Colonic mucosa (tissue), 4 donors: Measurements from ENCODE around the gene CD1E. TPM values are rescaled to one million over a fixed set of nuclear protein-coding genes. Genes with fewer than 3 reads are reported as not detected.
"Not testable (repeated sequence)": the region's sequence is repeated elsewhere in the genome, so short reads cannot be mapped to it uniquely, and the experiment has no call there.

Experiments
- DNase-seq: peaks from one replicate; pipeline ENCODE4 v3.0.0-alpha.2; 2020
- H3K27ac ChIP-seq: fragments of 200-600 bp; one replicate; pipeline ENCODE4 v1.8.0; 2021
- H3K27me3 ChIP-seq: fragments of 200-600 bp; one replicate; pipeline ENCODE4 v1.8.0; 2021
- H3K36me3 ChIP-seq: fragments of 200-600 bp; one replicate; pipeline ENCODE4 v1.8.0; 2021
- H3K4me1 ChIP-seq: fragments of 200-600 bp; one replicate; pipeline ENCODE4 v1.8.0; 2021; ENCODE audit warnings: mild to moderate bottlenecking
- H3K4me3 ChIP-seq: fragments of 200-600 bp; one replicate; pipeline ENCODE4 v1.8.0; 2021
- H3K9ac ChIP-seq, 2 donors: one replicate each; pipeline ENCODE4 v1.7.0; 2013; ENCODE audit warnings: control low read depth in 2 of 2, low read depth in 2 of 2, low read length in 2 of 2
- H3K9me3 ChIP-seq: fragments of 200-600 bp; one replicate; pipeline ENCODE4 v1.8.0; 2021
- CTCF ChIP-seq: fragments of 200-600 bp; IDR thresholded peaks from one replicate; pipeline ENCODE4 v1.8.0; 2022; ENCODE audit warnings: antibody characterized with exemption, mild to moderate bottlenecking
- intact Hi-C: fragments of 100-400 bp; cut with DNase I; formaldehyde crosslinking; loops from one replicate; pipeline ENCODE4 v1.14.1; 2022
- total RNA-seq, 2 donors: library from RNA; stranded (reverse); fragmentation: NEBNext Ultra II Directional in 1 of 2; extraction: Animal tissue kit (Norgen Biotek cat#: 25700) in 1 of 2; gene quantifications; one replicate each; pipeline ENCODE4 v1.2.1, GENCODE V29; 2021
- donor health status: healthy.
- donor health status: DM: no; HTN: no; CAD: no.
- donor health status: DM: no; HTN: no; CAD: no.

Gene CD1E
- total RNA-seq, 2 donors from 2014 or later, result 0.24 TPM; not detected in 1

DNA sequence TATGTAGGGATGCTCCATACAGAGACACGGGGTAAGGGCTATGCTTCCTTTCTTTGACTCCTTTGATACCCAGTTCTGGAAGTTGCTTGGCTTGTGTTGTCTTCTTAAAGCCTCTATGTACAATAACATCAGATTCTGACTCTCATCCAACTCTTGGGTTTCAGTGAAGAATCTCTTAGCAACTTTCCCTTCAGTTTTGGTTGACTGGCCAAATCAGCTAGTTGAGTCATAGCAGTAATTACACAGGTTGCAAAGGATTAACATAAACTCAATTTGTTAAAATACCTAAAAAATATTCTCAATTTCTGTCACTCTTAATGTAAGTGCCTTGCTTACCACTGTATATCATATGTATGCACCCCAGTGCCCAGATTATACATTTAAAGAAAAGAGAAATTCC lies 9.2 kb downstream of the CD1E start:
- Histone ChIP-seq H3K36me3 (no peaks in the 10 kb centered on the region), H3K27me3 (no peaks in the 10 kb centered on the region), H3K27ac (no peak overlapping the region), H3K9me3 (no peaks in the 10 kb centered on the region), H3K4me1 (no peaks in the 10 kb centered on the region), H3K9ac (no peak overlapping the region), H3K4me3 (no peak overlapping the region)
- no peak for DNase-seq
- intact Hi-C loops, result no loop called here
- no peak for TF ChIP-seq CTCF

DNA sequence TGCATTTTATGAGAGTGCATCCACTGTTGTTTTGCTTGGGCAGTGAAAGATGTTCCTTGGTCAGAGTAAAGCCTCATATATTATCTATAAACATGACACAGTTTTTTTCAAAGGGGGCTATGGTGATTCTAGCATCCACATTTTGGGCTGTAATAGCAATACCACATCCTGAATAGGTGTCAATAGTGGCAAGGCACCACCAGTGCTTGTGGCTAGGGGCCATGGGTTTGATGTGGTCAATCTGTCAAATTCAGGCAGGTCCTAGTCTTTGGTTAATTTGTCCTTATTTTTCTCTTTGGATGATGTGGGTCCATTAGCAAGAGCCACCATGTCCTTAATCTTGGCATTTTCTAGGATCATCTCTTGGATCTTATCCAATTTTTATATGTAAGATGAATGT lies 13.1 kb downstream of the CD1E start:
- no peak overlapping the region for H3K4me3 ChIP-seq
- no peak overlapping the region for H3K27ac ChIP-seq
- no peaks in the 10 kb centered on the region for H3K27me3 ChIP-seq
- no peak for TF ChIP-seq CTCF
- no peak overlapping the region for H3K9ac ChIP-seq
- no peaks in the 10 kb centered on the region for H3K4me1 ChIP-seq
- DNase-seq, result no peak
- no peaks in the 10 kb centered on the region for H3K36me3 ChIP-seq
- intact Hi-C loops, result no loop called here
- no peaks in the 10 kb centered on the region for H3K9me3 ChIP-seq

DNA sequence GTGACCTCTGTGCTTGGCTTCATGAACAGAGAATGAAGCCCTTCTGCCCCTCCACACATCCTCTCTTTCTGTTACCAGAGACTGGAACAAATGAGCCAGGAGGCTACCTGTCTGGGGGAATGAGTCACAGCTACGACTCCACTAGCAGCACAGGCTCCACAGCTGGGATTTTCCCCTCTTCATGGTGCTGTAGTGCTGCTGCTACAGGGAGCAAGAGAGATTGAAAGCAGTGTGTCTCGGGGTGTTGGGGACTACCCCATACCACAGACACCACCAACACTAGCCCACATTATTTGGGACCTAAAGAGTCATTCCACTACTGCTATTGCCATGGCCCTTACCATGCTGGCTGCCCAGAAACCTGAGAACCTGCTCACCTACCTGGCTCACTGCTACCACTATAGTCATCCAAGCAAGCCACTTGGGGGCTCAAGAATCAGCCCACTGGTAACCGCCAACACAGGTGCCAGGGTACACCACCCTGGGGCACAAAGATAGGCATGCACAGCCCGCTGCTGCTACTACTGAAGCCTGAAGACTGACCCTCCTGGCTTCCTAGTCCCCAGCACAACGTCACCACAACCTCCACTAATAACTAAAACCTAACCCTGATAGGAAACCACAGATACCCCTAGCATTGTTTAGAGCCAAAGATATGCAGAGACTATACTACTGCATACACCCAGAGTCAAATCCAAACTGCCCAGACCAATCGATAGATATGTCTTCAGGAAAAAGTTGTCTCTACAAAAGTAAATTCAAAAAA lies 17.7 kb downstream of the CD1E start:
- DNase-seq, result no peak
- TF ChIP-seq CTCF, result no peak

GRCh38 chr1:158374101-158374500 lies 20.4 kb downstream of the CD1E start:
- H3K4me3 ChIP-seq, DNase-seq, intact Hi-C loops, H3K9me3 ChIP-seq, H3K27me3 ChIP-seq, H3K36me3 ChIP-seq, H3K27ac ChIP-seq, H3K4me1 ChIP-seq, H3K9ac ChIP-seq: not testable (repeated sequence)

More for the DNA sequence above, 17.7 kb downstream of the CD1E start:
- Histone ChIP-seq H3K27me3 (no peaks in the 10 kb centered on the region), H3K9me3 (no peaks in the 10 kb centered on the region), H3K36me3 (no peaks in the 10 kb centered on the region), H3K27ac (no peak overlapping the region), H3K4me1 (no peaks in the 10 kb centered on the region), H3K9ac (no peak overlapping the region), H3K4me3 (no peak overlapping the region)
- intact Hi-C loops, result no loop called here

GRCh38 chr1:158374860-158375259 lies 21.2 kb downstream of the CD1E start:
- Histone ChIP-seq H3K36me3 (no peaks in the 10 kb centered on the region), H3K27ac (no peak overlapping the region), H3K27me3 (no peaks in the 10 kb centered on the region), H3K4me1 (no peaks in the 10 kb centered on the region), H3K9ac (no peak overlapping the region), H3K9me3 (no peaks in the 10 kb centered on the region), H3K4me3 (no peak overlapping the region)
- intact Hi-C loops, result no loop called here
- DNase-seq, result no peak
- TF ChIP-seq CTCF, result no peak

- no peak overlapping the region for H3K4me3 ChIP-seq
- no peaks in the 10 kb centered on the region for H3K4me1 ChIP-seq
- no peak for DNase-seq
- H3K36me3 ChIP-seq, result no peaks in the 10 kb centered on the region
- H3K27ac ChIP-seq, result no peak overlapping the region
- H3K27me3 ChIP-seq, result no peaks in the 10 kb centered on the region
- H3K9ac ChIP-seq, result no peak overlapping the region
- no peak for TF ChIP-seq CTCF
- no peaks in the 10 kb centered on the region for H3K9me3 ChIP-seq
- intact Hi-C loops, result no loop called here
Observed at GRCh38 chr1:158390331-158390730, 36.6 kb downstream of the CD1E start.
